IPS DF 4.7 (cell line): ENCODE results near the gene HOXB1.
"Not testable (repeated sequence)": the region's sequence is repeated elsewhere in the genome, so short reads cannot be mapped to it uniquely, and the experiment has no call there.

Source experiments
- DNase-seq: peaks from one replicate; pipeline ENCODE4 v3.0.0-alpha.2; 2013; ENCODE audit warnings: low spot score; ENCODE audit errors: extremely low read depth

The HOXB1 gene

DNA sequence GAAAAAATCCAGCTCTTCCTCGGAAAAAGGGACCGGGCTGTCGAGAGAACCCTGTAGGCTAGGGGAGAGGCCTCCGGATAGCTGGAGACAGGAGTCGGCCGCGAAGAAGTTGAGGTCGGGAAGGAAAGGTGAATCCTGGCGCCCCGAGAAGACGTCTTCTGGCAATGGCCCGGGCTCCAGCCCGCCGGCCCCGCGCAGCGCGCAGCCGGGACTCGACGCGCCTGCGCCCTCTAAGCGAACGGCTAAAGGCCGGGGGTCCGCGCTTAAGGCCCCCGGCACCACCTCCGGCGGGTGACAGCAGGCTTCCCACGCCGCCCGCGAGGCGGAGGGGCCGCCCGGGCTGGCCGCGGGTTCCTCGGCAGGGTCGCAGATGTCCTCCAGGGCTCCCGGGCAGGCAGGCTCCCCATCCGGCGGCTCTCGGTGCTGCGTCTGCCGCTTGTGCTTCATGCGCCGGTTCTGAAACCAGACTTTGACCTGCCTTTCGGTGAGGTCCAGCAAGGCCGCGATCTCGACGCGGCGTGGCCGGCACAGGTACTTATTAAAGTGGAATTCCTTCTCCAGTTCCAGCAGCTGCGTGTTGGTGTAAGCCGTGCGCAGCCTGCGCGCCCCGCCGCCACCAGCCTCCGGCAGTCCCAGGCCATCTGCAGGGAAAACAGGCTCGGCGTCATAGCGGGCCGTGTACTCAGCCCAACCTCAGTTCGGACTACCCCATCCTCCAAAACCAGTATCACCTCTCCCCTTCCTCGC, 12.5 kb upstream of the HOXB1 start:
- no peak for DNase-seq

GRCh38 chr17:48542698-48543106, 11.9 kb upstream of the HOXB1 start:
- DNase-seq, result no peak

GRCh38 chr17:48542114-48542656, 11.4 kb upstream of the HOXB1 start:
- no peak for DNase-seq

DNA sequence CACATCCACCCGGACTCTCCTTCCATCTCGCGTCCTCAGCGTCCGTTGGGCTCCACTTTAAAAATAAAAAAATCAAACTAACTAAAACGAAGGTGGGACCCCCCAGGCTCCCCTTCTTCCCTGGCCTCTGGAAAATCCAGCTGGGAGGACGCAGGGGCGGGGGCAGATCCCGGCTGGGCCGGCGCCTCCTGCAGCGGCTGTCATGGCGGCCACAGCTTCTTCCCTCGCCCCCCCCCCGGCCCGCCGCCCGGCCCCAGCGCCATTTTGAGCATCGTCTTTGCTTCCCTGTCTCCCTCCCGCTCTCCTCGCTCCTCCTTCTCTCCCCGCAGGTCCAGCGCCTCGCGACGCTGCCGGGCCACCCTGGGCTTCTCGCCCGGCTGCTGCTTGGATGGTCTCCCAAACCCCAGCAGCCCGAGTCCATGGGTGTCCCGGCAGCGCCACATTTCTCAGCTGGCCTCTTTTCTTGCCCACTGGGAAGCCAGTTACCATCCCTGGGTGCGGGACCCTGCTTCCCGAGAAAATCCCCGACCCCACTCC, 10.8 kb upstream of the HOXB1 start:
- no peak for DNase-seq

- no peak for DNase-seq
Measured at GRCh38 chr17:48541036-48541576, 10.3 kb upstream of the HOXB1 start.

DNA sequence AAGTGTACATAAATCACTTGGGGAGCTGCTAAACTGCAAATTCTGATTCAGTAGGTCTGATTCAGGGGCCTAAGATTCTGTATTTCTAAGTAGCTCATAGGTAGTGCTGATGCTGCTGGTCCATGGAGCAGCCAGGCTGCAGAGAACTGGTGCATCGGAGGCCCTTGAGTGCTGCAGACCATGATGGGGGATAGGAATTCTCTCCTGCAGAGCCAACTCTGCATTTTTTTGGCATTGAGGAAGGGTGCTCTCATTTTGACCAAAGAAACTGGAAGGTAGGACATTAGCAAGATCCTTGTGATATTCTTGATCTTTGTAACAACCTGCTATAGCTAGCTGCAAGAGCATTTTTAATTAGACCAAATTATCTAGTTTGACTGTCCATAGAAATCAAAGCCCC, 9.4 kb upstream of the HOXB1 start:
- no peak for DNase-seq

DNA sequence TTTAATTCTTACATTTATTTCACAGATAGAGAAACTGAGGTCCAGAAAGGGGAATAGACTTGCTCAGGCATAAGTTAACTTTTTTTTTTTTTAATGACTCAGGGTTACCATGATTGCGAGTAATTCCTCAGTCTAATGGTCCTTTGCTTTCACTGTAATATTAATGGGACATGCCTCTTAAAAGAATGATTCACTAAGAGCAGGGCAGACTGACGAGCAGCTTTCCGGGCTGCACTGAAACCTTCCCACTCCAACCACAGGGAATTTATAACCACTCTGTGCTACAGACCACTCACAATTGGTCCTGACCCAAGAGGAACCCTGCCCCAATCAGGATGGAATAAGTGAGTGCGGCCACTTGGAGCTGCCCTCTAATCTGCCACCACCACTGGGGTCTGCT, 8.4 kb upstream of the HOXB1 start:
- DNase-seq, result no peak

DNA sequence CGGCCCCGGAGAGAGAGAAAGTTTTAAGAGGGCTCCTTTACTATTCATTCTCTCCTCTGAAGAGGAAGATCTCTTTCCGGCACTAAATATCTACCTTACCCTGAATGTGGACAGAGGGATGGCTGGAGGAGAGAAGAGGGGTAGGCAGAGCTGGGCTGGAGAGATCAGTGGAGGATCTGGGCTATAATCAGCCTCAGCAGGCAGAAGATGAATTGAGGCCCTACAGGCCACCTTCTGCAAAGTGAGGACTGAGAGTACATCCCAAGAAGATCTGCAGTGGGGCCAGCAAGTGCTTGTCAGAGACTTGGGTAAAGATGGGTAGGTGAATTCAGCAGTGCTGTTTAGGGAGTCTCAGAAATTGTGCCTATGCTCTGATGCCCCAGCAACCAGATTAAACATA, 6.5 kb upstream of the HOXB1 start:
- no peak for DNase-seq

DNA sequence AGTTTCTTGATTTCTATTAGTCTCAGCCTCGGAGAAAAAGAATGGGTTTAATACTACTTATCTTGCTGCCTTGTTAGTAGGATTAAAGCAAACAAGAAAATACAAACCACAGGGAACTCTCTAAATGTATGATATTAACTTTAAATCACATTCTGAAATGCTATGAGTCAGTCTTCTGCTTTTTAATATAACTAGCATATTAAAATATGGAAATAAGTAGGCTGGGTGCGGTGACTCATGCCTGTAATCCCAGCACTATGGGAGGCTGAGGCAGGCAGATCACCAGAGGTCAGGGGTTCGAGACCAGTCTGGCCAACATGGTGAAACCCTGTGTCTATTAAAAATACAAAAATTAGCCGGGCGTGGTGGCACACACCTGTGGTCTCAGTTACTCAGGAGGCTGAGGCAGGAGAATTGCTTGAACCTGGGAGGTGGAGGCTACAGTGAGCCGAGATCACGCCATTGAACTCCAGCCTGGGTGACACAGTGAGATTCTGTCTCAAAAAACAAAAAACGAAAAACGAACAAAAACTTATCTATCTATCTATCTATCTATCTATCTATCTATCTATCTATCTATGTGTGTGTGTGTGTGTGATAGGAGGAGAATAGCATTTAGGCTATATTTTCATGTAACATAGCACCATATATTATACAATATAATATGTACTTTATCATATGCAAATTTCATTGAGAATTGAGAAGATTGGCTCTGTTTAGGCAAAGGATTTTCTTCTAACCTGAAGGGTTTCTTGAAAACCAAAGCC, 5.2 kb upstream of the HOXB1 start:
- DNase-seq, result not testable (repeated sequence)

DNA sequence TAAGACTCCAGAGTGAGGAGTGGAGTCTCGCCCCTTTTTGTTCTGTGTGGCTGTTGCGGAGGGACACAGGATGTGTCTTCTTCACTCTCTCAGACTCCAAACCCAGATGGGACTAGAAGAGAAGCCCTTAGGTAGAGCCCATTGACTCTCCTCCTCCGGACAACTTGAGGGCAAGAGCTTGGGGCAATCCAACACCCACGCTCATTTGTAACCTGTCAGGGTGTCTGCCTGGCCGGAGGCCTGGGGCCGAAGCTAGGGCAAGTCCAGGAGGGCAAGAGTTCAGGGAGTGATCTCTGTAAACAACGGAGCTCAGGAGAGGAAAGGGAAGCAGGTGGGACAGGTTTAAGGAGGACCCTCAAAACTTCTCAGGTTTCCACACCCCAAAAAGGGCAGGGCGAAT, 1.4 kb upstream of the HOXB1 start:
- DNase-seq, result no peak

DNA sequence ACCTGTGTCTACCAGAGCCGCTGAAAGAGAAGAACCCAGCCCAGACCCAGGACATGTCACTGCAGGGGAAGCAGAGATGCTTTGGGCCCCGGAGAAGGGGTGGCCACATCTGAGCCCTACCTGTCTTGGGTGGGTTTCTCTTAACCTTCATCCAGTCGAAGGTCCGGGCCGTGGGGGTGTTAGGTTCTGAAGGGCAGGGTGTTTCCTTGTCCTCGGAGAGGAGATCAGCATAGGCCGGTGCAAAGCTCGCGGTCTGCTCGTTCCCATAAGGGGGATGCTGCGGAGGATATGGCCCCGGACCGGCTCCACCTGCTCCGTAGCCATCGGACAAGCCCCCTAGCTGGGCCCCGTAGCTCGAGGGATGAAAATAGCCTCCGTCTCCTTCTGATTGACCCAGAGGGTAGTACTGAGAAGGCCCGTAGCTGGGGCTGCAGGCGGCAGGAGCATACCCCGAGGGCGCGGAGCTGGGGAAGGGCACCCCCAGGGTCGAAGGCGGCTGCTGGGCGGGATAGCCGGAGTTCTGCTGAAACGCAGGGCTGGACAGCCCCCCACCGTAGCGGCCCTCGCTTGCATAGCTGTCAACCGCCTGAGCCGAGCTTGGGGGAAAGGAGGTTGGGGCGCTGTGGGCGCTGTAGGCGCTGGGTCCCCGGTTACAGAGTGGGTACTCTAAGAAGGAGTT, 464 bp downstream of the HOXB1 start:
- no peak for DNase-seq

- no peak for DNase-seq
Measured at GRCh38 chr17:48529683-48530009, 1.2 kb downstream of the HOXB1 start.

DNA sequence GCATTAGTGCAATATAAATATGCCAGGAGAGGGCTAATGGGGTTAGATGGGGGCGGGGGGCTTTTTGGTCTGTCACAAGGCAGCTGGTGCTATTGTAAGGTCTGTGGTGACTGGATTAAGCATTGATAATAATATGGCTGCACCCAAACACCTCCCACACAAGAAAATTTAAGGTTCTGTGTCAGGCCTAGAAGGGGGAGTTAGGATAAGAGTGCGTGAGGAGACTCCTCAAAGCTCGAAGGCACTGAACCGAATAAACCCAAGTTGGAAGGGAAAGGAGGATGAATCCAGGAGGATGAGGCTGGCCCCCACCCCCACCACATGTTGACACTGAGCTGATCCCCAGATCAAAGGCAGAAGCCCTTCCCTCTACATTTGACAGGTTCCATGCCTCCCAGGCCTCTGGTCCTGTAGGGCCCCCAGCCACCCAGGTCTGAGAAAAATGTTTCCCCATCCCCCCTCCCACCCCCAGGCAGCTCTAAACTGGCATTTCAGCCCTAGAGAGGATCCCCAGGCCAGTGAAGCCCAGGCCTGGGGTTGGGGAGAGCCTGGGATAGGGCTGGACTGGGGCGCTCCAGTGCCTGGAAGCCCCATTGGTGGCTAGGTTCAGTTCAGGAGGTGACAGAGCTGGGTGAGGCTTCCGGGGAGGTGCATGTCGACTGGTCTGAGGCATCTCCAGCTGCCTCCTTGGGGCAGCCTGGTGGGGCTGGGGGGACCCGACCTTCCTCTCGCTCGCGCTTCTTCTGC, 1.7 kb downstream of the HOXB1 start:
- no peak for DNase-seq

- DNase-seq, result no peak
Measured at GRCh38 chr17:48528153-48528935, 2.5 kb downstream of the HOXB1 start.

- DNase-seq, result no peak
Measured at GRCh38 chr17:48527547-48527932, 3.3 kb downstream of the HOXB1 start.

- no peak for DNase-seq
Measured at GRCh38 chr17:48526608-48527546, 3.9 kb downstream of the HOXB1 start.

- DNase-seq, result no peak
Measured at GRCh38 chr17:48523010-48523409, 7.8 kb downstream of the HOXB1 start.

GRCh38 chr17:48522031-48522653, 8.7 kb downstream of the HOXB1 start:
- no peak for DNase-seq

DNA sequence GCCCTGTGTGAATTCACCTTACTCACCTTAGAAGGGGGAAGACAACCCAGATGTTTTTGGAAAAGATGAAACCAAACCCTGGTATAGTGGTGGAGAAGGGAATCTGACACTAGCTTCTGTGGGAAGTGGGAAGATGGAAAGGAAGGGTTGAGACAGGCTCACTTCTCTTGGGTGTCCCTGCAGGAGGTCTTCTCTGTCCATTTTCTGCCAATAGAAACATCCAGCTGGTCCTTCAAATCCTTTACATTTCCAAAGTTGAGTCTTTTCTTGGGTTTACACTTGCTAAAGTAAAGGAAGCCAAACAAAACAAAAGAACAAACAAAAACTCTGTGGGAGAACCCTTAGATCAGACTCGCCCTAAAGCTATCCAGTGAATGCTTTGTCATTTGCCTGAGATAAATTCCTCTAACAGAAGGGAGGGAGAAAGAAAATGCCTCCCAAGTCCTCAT, 10.2 kb downstream of the HOXB1 start:
- peak; percentile 89 for DNase-seq
